ENCODE data around the gene CPLX3. TPM values are rescaled to one million over a fixed set of nuclear protein-coding genes. Genes with fewer than 3 reads are reported as not detected.
A peak's percentile ranks its signal among the peaks of the same experiment; 100 is the strongest.

The CPLX3 gene
- total RNA-seq, 1 donor from 2014 or later = not detected

- Mint-ChIP-seq H3K4me3 (peak overlapping the region; percentile 68), H3K4me1 (peaks cover 23% of the 10 kb centered on the region), H3K9me3 (no peaks in the 10 kb centered on the region), H3K27me3 (ENCODE audit: low read depth) (no peaks in the 10 kb centered on the region), H3K27ac (ENCODE audit: unreplicated experiment) (no peak overlapping the region), H3K36me3 (ENCODE audit: low read depth) (peaks cover 7% of the 10 kb centered on the region)
- no peak for DNase-seq (ENCODE audit: low read depth, low spot score)
- no peak for TF ChIP-seq CTCF (conservative IDR thresholded peaks at IDR 0.05)
These were observed 19.2 kb downstream of the CPLX3 start for GRCh38 chr15:74845581-74845980.

DNA sequence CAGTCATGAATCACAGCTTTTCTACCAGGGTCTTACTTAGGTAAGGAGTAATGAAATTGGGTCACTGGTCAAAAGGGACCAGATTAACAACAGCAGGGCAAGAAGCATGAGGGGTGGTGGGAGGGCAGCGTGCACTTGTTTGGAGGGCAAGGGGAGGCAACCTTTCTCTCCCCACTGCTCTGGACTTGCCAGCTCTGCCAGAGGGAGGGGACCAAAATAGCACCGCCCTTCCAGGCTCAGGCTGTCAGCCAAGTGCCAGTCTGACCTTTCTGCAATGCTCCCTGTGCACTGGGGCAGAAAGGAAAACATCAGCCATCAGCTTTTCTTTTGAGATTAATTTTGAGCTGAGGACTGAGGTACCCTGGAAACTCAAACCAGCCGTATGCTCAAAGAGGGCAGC is 21.0 kb downstream of the CPLX3 start:
- no peak for DNase-seq (ENCODE audit: low read depth, low spot score)
- H3K27ac Mint-ChIP-seq (ENCODE audit: unreplicated experiment) = no peak overlapping the region
- TF ChIP-seq CTCF (conservative IDR thresholded peaks at IDR 0.05) = no peak
- H3K36me3 Mint-ChIP-seq (ENCODE audit: low read depth) = peaks cover 7% of the 10 kb centered on the region
- H3K9me3 Mint-ChIP-seq = no peaks in the 10 kb centered on the region
- H3K27me3 Mint-ChIP-seq (ENCODE audit: low read depth) = no peaks in the 10 kb centered on the region
- no peak overlapping the region for H3K4me3 Mint-ChIP-seq
- H3K4me1 Mint-ChIP-seq = peaks cover 7% of the 10 kb centered on the region

DNA sequence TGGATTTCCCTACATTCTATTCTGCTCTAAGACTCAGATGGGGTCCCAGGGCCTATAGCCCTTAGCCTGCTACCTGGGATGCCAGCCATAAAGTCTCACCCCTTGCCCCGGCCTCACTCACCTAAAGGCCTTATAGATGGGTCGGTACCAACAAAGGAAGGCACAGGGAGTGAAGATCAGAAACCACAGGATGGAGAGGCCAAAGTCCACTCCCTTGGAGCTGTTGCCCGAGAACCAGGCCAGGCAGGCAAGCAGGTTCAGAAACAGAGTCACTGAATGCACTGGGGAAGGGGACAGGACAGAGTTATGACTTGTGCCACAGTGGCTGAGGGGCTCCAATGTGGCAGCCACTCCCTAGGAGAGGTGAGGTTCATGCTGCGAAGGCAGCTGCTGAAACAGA is 24.0 kb downstream of the CPLX3 start:
- peaks cover 9% of the 10 kb centered on the region for H3K36me3 Mint-ChIP-seq (ENCODE audit: low read depth)
- no peaks in the 10 kb centered on the region for H3K4me1 Mint-ChIP-seq
- H3K27ac Mint-ChIP-seq (ENCODE audit: unreplicated experiment) = peak overlapping the region; percentile 12
- no peak for DNase-seq (ENCODE audit: low read depth, low spot score)
- no peaks in the 10 kb centered on the region for H3K27me3 Mint-ChIP-seq (ENCODE audit: low read depth)
- no peak overlapping the region for H3K4me3 Mint-ChIP-seq
- no peak for TF ChIP-seq CTCF (conservative IDR thresholded peaks at IDR 0.05)
- H3K9me3 Mint-ChIP-seq = no peaks in the 10 kb centered on the region

DNA sequence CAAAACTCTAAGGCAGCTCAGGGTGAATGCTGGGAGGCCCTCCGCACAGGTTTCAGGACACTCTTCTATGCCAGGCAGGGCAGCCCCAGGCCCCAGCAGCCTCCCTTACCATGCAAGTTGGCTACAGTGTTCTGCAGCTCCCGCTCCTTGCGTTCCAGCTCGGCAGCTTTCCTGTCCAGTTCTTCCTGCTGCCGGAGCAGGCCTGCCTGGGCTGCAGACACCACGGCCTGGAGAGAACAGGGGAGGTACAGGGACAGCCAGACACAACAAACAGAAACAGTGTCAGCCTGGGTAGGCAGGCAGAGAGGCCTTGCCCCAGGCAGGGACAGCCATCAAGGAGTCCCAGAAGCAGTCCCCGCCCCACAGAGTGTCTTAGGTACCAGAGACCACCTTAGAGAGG is 25.5 kb downstream of the CPLX3 start:
- H3K36me3 Mint-ChIP-seq (ENCODE audit: low read depth) = peaks cover 9% of the 10 kb centered on the region
- no peak for DNase-seq (ENCODE audit: low read depth, low spot score)
- H3K4me1 Mint-ChIP-seq = no peaks in the 10 kb centered on the region
- H3K4me3 Mint-ChIP-seq = no peak overlapping the region
- H3K9me3 Mint-ChIP-seq = no peaks in the 10 kb centered on the region
- no peak overlapping the region for H3K27ac Mint-ChIP-seq (ENCODE audit: unreplicated experiment)
- H3K27me3 Mint-ChIP-seq (ENCODE audit: low read depth) = no peaks in the 10 kb centered on the region
- no peak for TF ChIP-seq CTCF (conservative IDR thresholded peaks at IDR 0.05)

DNA sequence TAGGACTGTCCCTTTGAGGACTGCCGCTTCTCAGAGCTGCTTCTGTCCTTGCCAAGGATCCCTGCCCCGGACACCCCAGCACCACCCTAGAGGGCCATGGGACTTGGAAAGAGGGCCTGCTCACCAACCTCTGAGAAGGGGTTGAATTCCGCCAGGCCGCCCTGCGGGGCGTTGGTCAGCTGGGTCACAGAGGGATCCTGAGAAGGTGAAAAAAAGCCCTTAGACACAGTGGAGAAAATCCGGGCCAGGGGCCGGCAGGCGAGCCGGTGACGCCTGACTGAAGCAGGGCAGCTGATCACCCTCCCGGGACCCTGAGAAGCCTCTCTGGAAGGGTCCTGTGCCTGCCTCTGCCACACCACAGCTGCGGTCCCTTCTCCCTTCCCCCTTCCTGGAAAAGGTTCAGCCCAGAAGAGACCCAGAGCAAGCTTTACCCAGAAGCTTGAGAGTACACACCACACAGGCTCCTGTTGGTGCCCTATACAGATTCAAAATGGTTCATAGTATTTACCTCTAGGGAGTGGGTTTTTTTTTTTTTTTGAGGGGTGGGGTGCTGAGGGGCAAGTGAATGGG is 28.1 kb downstream of the CPLX3 start:
- Mint-ChIP-seq H3K9me3 (no peaks in the 10 kb centered on the region), H3K27ac (ENCODE audit: unreplicated experiment) (no peak overlapping the region), H3K36me3 (ENCODE audit: low read depth) (peaks cover 2% of the 10 kb centered on the region), H3K4me3 (no peak overlapping the region), H3K27me3 (ENCODE audit: low read depth) (no peaks in the 10 kb centered on the region), H3K4me1 (peaks cover 8% of the 10 kb centered on the region)
- DNase-seq (ENCODE audit: low read depth, low spot score) = no peak
- no peak for TF ChIP-seq CTCF (conservative IDR thresholded peaks at IDR 0.05)
